Right ventricle myocardium inferior (tissue), 1 donor: ENCODE data around the gene RIMS1. TPM values are rescaled to one million over a fixed set of nuclear protein-coding genes. Genes with fewer than 3 reads are reported as not detected.
"Not testable (repeated sequence)": the region's sequence is repeated elsewhere in the genome, so short reads cannot be mapped to it uniquely, and the experiment has no call there.

ENCODE experiments used
- ATAC-seq: fragments of 200-7000 bp; cut with Tn5 transposase; one replicate; pipeline ENCODE4 v1.9.1; 2020; ENCODE audit warnings: mild to moderate bottlenecking, moderate library complexity
- DNase-seq: peaks from one replicate; pipeline ENCODE4 v3.0.0; 2021; ENCODE audit errors: missing footprints
- intact Hi-C: fragments of 100-400 bp; cut with DNase I; formaldehyde crosslinking; loops from one replicate; pipeline ENCODE4 v1.11.0; 2022
- total RNA-seq: library from RNA; stranded (reverse); fragmentation: NEBNext Ultra II Directional; extraction: Animal tissue kit (Norgen Biotek cat#: 25700); gene quantifications from one replicate; pipeline ENCODE4 v1.2.1, GENCODE V29; 2021
- donor health status: DM: no; HTN: yes; CAD: no; lungs with severe emphysema.

RIMS1 gene
- total RNA-seq, 1 donor from 2014 or later, result 1.3 TPM

GRCh38 chr6:72287801-72288200 is 401.5 kb downstream of the RIMS1 start:
- intact Hi-C loops, result no loop called here
- ATAC-seq (no peak), DNase-seq (no peak)

GRCh38 chr6:72288592-72288991 is 402.2 kb downstream of the RIMS1 start:
- intact Hi-C loops, result no loop called here
- ATAC-seq (no peak), DNase-seq (no peak)

DNA sequence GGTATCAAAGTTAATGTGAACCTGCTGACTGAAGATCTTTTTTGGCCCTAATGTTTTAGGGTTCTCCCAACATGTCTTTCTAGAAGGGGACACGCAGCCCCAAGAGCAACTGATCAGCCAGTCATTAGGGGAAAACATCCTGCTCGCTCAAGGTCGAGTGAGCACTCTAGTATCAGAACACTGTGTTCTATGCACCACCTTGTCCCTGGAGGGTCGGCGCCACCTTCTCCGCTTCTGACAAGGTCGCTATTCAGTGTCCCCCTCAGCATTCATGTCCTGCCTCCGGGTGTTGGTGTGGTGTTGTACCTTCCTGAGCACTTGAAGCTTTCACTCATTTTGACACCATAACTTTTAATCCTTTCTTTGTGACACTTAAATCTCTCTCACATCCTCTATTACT is 404.3 kb downstream of the RIMS1 start:
- intact Hi-C loops, result no loop called here
- ATAC-seq (no peak), DNase-seq (peak; percentile 39)

DNA sequence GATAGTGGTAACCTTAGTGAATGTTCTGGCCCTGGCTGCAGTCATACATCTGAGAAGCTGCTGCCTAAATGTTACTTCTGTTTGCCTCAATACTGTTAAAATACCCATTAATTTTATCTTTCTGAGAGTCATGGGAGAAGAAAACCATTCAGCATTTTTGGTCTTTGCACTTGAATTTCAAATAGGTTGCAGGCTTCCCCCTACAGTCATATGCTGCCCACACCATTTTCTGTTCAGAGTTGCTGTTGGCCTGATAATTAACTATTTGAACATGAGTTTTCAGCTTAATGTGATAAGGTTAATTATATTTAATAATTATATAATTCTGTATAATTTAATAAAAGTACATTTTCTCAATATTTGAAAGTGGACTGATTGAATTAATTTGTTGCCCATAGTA is 410.0 kb downstream of the RIMS1 start:
- intact Hi-C loops, result no loop called here
- DNase-seq (no peak), ATAC-seq (no peak)

GRCh38 chr6:72305971-72306370 is 419.6 kb downstream of the RIMS1 start:
- ATAC-seq (no peak), DNase-seq (no peak)
- intact Hi-C loops, result no loop called here

GRCh38 chr6:72316675-72317380 is 430.5 kb downstream of the RIMS1 start:
- intact Hi-C loops, result no loop called here
- no peak for ATAC-seq
- DNase-seq, result peak; percentile 28

DNA sequence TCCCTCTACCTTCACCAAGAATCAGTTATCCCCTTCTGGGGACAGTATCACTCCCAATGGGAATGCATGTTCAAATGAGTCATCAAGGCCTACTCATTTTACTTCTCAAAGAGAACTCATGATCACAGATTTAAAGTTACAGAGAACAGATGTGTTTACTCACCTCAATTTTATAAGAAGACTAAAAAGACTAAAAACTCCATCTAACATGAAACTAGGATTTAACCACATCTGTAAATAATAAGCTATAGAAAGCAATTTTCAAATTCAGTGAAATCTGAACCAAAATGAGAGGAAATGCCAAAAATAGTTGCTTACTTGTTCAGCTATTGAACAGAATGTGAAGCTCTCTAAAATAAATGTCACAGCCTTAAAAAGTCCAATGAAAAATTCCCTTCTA is 435.4 kb downstream of the RIMS1 start:
- DNase-seq (no peak), ATAC-seq (no peak)
- intact Hi-C loops, result no loop called here

DNA sequence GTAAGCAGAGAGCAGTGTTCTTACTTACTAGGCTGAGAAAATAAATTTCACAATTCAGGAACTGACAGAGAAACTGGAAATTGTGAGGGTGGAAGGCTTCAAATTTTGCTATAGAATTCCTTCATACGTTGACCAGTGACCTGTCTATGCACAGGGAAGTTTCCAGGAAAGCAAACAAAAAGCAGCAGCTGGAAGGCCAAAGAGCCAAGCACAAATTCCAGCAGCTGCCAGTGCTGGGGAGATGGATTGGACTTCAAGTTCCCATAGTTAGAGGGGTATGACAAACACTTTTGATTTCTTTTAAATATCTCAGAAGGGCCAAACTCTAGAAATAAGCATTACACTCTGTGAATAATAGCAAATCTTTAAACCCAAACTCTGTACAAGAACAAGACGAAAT is 436.4 kb downstream of the RIMS1 start:
- intact Hi-C loops, result no loop called here
- ATAC-seq, result no peak
- DNase-seq, result no peak

- no peak for ATAC-seq
- no peak for DNase-seq
- intact Hi-C loops, result no loop called here
Observed at GRCh38 chr6:72324591-72324990, 438.2 kb downstream of the RIMS1 start.

DNA sequence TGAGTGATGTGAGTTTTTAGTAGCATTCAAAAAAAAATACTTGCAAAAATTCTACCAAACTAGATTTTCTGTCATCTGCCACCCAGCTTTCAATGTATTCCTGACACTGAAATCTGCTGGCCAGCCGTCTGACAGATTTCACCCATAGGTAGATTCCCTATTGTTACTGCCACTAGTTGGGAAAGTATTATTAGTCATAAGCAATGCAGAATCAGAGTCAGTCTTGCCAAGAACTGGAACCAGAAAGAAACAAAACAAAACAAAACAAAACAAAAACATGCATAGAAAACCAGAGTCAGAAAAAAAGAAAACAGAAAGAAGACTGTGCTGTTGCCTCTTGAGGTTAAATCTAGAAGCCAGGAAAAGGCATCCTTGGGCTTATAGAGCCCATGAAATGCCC is 442.4 kb downstream of the RIMS1 start:
- intact Hi-C loops, result no loop called here
- DNase-seq, result no peak
- no peak for ATAC-seq

- DNase-seq, ATAC-seq, intact Hi-C loops: not testable (repeated sequence)
Observed at GRCh38 chr6:72335203-72335602, 448.9 kb downstream of the RIMS1 start.

DNA sequence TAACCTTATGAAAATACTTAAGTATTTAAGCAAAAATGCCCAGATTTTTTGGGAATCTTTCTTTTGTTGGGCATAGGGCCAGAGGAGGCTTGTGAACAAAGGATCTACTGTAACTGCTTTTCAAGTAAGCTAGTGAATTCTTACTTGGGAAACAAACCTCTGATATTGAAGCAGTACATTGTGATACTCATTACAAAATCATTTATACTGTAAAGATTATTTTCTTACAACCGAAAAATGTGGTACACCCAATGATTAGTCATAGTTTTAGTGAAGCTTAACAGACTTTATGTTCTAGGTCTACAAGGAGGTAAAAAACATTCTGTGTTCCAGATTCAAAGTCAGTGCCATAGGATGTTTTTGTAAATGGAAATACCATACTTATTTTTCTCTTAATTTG is 462.6 kb downstream of the RIMS1 start:
- DNase-seq, result no peak
- ATAC-seq, result no peak
- intact Hi-C loops, result no loop called here

- DNase-seq, result no peak
- intact Hi-C loops, result no loop called here
- ATAC-seq, result no peak
Observed at GRCh38 chr6:72350296-72350881, 464.0 kb downstream of the RIMS1 start.

DNA sequence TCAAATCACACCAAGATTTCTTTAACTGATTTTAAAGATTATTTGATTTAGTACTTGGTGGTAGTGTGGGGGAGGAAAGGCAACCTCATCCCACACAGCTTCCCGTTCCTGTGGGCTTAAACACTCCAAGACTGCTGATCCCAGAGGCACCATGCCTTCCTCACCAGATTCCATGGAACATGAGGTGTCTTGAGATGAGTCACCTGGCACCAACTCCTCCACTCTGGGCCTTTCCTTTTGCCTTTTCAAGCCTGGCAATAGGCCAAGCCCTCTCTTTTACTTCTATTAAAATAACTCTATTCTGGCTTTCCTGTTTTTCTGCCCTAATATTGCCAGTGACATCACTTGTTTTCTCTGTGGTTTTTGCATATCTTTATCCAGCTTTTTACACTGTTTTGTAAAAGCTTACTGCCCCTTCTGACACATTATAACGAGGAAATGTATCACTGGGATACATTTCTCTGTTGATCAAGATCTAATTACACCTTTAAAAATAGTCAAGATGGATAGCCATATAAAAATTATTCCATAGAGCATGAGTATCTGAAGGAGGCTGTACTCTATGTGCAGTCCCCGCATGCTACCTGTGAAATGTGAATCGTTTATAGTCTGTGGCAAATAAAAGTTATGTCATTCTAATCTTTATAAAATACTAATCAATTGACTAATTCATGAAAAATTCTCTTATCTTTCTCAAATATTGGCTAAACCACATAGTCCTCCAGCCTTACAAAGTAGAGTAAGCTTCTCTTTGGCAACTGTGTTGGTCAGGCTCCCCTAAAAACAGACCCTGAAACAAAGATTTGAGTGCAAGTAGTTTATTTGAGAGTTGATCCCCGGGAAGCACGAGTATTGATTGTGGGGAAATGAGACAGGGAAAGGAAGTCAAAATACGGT is 477.7 kb downstream of the RIMS1 start:
- DNase-seq (no peak), ATAC-seq (no peak)
- intact Hi-C loops, result no loop called here

DNA sequence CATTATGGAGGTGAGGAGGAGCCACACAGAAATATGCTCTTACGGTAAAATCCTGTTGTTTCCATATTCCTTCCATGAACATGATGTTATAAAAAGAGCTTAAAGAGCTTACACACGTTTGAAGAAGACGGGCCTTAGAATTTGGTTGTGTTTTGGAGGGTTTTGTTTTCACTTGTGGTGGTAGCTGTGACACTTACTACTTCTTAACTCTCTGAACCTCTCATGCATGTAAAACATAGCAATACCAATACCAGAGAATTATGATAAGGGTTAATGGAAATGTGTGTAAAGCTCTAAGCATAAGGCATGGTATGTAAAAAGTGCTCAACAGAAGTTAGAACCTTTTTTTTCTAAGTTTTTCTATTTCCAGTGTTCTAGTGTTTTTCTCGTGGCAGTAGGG is 479.4 kb downstream of the RIMS1 start:
- intact Hi-C loops, result no loop called here
- no peak for ATAC-seq
- DNase-seq, result no peak

GRCh38 chr6:72367439-72367838 is 481.1 kb downstream of the RIMS1 start:
- DNase-seq, result no peak
- no peak for ATAC-seq
- intact Hi-C loops, result no loop called here

- intact Hi-C loops, result no loop called here
- ATAC-seq (no peak), DNase-seq (no peak)
Observed at GRCh38 chr6:72371473-72371872, 485.1 kb downstream of the RIMS1 start.

DNA sequence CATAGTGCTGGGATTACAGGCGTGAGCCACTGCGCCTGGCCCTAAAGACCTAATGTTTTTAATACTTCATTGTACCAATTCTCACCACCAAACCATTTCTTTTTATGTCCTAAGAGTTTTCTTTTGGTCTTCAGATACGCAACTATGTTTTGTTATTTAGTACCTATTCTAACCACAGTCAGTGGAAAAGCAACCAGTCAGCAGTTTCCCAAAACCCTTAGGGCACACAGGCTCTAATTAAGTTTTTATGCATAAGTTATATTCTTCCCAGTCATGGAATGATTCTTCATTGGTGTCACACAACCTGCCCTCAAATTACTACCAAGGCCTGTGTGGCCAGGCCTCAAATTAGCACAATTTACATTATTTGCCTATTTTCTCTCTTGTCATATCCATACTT is 487.8 kb downstream of the RIMS1 start:
- intact Hi-C loops, result no loop called here
- DNase-seq, result no peak
- ATAC-seq, result no peak

DNA sequence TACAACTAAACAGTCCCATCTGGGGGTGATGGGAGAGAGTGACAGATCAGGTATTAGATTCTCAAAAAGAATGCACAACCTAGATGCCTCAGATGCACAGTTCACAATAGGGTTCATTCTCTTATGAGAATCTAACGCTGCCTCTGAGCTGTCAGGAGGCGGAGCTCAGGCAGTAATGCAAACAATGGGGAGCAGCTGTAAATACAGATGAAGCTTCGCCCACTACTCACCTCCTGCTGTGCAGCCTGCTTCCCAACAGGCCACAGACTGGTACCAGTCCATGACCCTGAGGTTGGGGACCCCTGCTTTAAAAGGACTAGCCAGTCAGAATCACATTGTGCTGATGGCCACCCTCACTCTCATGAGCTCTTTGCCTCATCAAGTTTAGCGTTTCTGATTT is 488.5 kb downstream of the RIMS1 start:
- ATAC-seq, result no peak
- DNase-seq, result no peak
- intact Hi-C loops, result no loop called here

DNA sequence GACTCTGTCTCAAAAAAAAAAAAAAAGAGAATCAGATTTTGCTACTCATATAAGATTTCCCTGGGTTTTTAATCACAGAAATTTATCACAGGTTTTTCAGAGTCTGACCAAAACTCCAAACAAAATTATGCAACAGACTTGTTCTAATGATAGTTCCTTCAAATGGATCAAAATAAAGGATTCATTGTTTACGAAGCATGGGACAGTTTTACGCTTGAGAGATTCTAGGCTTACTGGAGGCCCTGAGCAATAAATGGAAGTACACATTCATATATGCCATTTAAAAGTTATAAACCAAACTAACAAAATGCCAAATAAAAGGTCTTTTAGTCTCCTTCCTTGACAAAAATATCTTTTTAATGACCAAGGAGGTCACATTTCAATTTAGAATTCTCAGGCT is 490.4 kb downstream of the RIMS1 start:
- ATAC-seq, result no peak
- intact Hi-C loops, result no loop called here
- no peak for DNase-seq
